ENCODE results near the gene IER5.
A peak's percentile ranks its signal among the peaks of the same experiment; 100 is the strongest.

Gene IER5

DNA sequence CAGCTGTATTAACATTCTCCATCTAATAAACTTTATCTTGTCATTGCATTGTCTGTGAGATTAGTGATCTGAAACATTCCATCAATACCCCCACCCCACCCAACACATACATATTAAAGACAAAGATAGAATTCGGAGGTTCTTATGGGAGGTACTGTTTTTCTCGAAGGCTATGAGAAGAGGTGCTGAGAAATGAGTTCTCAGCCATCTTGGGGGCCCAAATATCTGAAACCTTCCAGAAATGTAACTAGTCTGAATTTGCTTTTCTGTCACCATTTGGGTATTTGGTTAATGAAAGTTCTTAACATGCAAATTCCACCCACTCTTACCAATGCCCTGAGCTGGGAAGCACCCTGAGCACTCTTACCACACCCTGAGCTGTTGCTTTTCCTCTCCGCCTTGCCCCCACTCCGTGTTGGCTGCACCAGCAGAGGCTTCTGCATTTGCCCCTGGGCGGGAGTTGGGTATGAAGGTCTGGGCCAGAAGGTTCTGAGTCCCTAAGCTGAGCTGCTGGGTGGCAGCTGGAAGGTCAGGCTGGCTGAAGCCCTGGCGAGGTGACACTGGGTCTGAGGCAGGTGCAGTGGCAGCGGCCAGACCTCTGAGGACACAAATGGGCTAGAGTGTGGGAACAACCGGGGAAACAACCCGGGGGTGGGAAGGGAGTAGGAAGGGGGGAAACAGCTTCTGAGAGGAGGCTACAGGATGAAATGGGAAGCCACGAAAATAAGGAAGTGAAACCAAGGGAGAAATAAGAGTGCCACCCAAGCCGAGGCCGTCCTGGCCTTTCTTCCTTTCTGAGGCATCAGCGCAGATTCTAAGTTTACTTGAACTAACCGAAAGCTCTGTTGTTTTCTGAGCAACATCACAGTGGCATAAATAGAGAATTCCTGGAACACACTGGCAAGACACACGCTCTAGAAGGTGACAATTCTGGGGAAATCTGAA is 26.3 kb upstream of the IER5 start:
- peak overlapping the region; percentile 44 for H3K4me3 ChIP-seq (ENCODE audit: low read depth, low read length)
- peak; percentile 89 for DNase-seq (ENCODE audit: low read depth)
- no peak for TF ChIP-seq CTCF (IDR thresholded peaks at IDR 0.05; ENCODE audit: insufficient read depth, low read depth, low read length, missing control alignments)

- peak; percentile 90 for DNase-seq (ENCODE audit: low read depth)
- no peak for TF ChIP-seq CTCF (IDR thresholded peaks at IDR 0.05; ENCODE audit: insufficient read depth, low read depth, low read length, missing control alignments)
- H3K4me3 ChIP-seq (ENCODE audit: low read depth, low read length) = peak overlapping the region; percentile 44
These were observed 25.6 kb upstream of the IER5 start for GRCh38 chr1:181062836-181063428.

- TF ChIP-seq CTCF (IDR thresholded peaks at IDR 0.05; ENCODE audit: insufficient read depth, low read depth, low read length, missing control alignments) = no peak
- DNase-seq (ENCODE audit: low read depth) = no peak
- no peak overlapping the region for H3K4me3 ChIP-seq (ENCODE audit: low read depth, low read length)
These were observed 24.4 kb upstream of the IER5 start for GRCh38 chr1:181064011-181064623.

DNA sequence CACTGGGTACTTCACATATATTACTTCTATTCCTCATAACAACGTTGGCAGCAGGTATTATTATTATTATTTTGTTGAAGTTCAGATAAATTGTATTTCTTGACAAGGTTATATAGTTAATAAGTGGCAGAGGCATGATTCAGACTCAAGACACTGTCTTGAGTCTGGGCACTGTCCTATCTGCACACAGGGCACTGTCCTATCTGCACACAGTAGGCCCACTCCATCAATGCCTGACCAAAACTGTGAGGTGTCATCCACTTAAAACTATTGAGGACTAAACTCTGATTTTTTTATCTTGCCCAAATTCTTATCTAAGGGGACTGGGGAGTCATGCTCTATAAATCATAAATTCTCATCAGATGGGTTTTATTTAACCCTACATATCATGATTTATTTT is 23.8 kb upstream of the IER5 start:
- no peak for DNase-seq (ENCODE audit: low read depth)
- no peak for TF ChIP-seq CTCF (IDR thresholded peaks at IDR 0.05; ENCODE audit: insufficient read depth, low read depth, low read length, missing control alignments)
- no peak overlapping the region for H3K4me3 ChIP-seq (ENCODE audit: low read depth, low read length)

DNA sequence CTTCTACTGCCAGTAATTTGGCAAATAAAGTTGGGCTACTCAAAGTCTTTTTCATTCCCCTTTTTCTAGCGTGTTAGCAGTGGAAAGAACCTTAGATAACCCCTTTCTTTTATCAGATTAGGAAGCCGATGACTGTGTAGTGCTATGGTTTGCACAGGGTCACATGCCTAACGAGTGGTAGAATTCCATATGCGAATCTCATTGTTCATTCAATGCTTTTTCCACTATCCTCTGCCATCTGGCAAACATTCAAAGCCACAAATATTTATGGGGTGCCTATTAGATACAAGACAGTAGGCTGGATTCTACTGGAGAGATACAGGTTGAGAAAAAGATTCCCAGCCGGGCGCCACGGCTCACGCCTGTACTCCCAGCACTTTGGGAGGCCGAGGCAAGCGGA is 14.9 kb upstream of the IER5 start:
- DNase-seq (ENCODE audit: low read depth) = no peak
- no peak for TF ChIP-seq CTCF (IDR thresholded peaks at IDR 0.05; ENCODE audit: insufficient read depth, low read depth, low read length, missing control alignments)
- H3K4me3 ChIP-seq (ENCODE audit: low read depth, low read length) = no peak overlapping the region

DNA sequence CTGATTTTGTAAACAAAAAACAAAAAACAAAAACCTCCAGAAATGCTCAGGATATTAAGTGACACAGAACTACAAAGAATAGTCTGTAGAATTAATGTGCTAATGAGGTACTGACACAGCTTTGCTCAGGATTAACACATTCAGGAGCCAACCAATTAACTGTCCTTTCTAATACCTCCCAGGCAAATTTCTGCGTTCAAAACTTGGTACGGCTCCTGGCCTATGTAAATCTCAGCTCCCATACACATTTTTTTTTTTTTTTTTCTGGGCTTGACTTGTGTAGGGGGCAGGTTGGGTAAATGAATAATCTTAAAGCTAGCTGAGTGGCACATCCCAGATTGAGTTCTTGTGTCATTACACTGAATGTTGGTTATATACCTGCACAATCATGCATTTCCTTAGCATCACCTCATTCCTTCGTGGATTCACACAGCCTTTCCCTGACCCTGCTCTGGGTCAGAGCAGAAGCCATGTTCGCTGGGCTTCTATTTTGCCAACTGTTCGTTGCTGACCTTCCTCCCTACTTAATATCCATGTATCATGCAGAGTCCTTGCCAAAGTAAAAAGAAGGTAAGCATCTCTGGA is 12.6 kb upstream of the IER5 start:
- DNase-seq (ENCODE audit: low read depth) = no peak

More for the DNA sequence above, 12.6 kb upstream of the IER5 start:
- no peak overlapping the region for H3K4me3 ChIP-seq (ENCODE audit: low read depth, low read length)
- TF ChIP-seq CTCF (IDR thresholded peaks at IDR 0.05; ENCODE audit: insufficient read depth, low read depth, low read length, missing control alignments) = no peak

All from GM12865 (cell line).